Astrocyte of the cerebellum (primary cell): ENCODE data around the gene PPP5C.
"Not testable (repeated sequence)": the region's sequence is repeated elsewhere in the genome, so short reads cannot be mapped to it uniquely, and the experiment has no call there.

ENCODE experiments used
- DNase-seq: peaks from one replicate; pipeline ENCODE4 v3.0.0-alpha.2; 2011; ENCODE audit warnings: low read depth
- H3K4me3 ChIP-seq: 2 replicates; pipeline ENCODE4 v1.5.1; 2011; ENCODE audit warnings: mild to moderate bottlenecking, low read depth, low read length, moderate library complexity
- CTCF ChIP-seq: IDR thresholded peaks from 2 replicates; pipeline ENCODE4 v1.5.1; 2012; ENCODE audit warnings: low read length, low read depth, moderate library complexity, mild to moderate bottlenecking; ENCODE audit errors: missing control alignments
- in situ Hi-C: cut with HindIII; loops from 2 replicates; pipeline ENCODE4 v1.10.0; 2017; ENCODE audit warnings: low sequenced_read_pairs

Gene PPP5C

DNA sequence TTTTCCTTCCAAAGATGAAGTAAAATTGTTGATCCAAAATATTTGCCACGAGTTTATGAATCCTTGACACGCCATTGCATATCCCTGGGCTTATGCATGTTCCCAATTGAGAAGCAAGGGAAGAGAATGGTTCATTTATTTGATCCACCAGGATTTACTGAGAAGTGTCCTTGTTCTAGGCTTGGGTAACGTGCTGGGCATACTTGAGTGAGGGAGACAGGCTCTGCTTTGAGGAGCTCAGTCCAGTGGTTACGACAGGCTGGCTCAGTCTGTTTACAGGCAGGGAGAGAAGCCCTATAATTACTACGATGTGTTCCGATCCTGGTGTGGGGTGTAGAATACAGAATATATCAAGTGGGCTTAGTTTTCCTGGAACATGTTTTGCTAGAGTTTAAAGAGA is 88.1 kb downstream of the PPP5C start:
- in situ Hi-C loops = no loop called here

DNA sequence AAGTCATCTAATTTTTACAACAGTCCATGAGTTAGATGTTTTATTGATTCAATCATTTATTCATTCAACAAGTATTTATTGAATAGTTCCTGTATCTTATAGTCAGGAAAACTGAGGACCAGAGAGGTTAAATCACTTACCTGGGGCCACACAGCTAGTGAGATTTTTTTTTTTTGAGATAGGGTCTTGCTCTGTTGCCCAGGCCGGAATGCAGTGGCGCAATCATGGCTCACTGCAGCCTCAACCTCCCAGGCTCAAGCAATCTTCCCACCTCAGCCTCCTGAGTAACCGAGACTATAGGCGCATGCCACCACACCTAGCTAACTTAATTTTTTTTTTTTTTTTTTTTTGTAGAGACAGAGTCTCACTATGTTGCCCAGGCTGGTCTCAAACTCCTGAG is 88.8 kb downstream of the PPP5C start:
- in situ Hi-C loops = not testable (repeated sequence)

More for the DNA sequence above, 88.1 kb downstream of the PPP5C start:
- H3K4me3 ChIP-seq = no peak overlapping the region
- DNase-seq = no peak
- no peak for TF ChIP-seq CTCF

More for the DNA sequence above, 88.8 kb downstream of the PPP5C start:
- DNase-seq, H3K4me3 ChIP-seq: not testable (repeated sequence)
